ENCODE results near the gene SNTG2.

- TF ChIP-seq TAF1 (IDR thresholded peaks at IDR 0.05; ENCODE audit: borderline replicate concordance, insufficient read depth, low read length) (no peak), REST (IDR thresholded peaks at IDR 0.05; ENCODE audit: insufficient read depth in 1 of 2, low read depth in 2 of 2, low read length in 2 of 2) (no peak), SIN3A (IDR thresholded peaks at IDR 0.05; ENCODE audit: borderline replicate concordance, insufficient read depth, low read length) (no peak)
These were observed 409.5 kb downstream of the SNTG2 start for GRCh38 chr2:1360144-1360543.
